PC-3 (cell line): ENCODE data around the gene BSDC1. TPM values are rescaled to one million over a fixed set of nuclear protein-coding genes. Genes with fewer than 3 reads are reported as not detected.
A peak's percentile ranks its signal among the peaks of the same experiment; 100 is the strongest.

Source experiments
- ATAC-seq: fragments of 200-7000 bp; cut with Tn5 transposase; 2 replicates; pipeline ENCODE4 v1.9.1; 2020; ENCODE audit warnings: mild to moderate bottlenecking, moderate library complexity
- BruUV-seq: library from RNA; stranded (reverse); fragments of 400-500 nt; replicated peaks from 2 replicates; lab custom pipeline; 2021; lab: Mats Ljungman, UMichigan
- CTCF ChIA-PET: fragments of 300-600 bp; sonication (Branson Sonifier 250); formaldehyde crosslinking; loops from one replicate; lab custom pipeline; 2022; ENCODE audit warnings: antibody characterized with exemption; lab: Charles Lee
- POLR2A ChIA-PET: fragments of 300-600 bp; sonication (Branson Sonifier 250); formaldehyde crosslinking; loops from one replicate; lab custom pipeline; 2022; ENCODE audit warnings: antibody characterized with exemption; ENCODE audit not compliant: unreplicated experiment; lab: Charles Lee
- DNase-seq: peaks from one replicate; pipeline ENCODE4 v3.0.0-alpha.2; 2015
- H2AFZ ChIP-seq: fragments of 300-600 bp; sonication (generic); 2 replicates; pipeline ENCODE4 v1.6.0; 2016; ENCODE audit warnings: antibody characterized with exemption, low read length
- H3F3A ChIP-seq: fragments of 300-600 bp; sonication (generic); one replicate; pipeline ENCODE4 v1.6.0; 2017; ENCODE audit warnings: antibody characterized with exemption, low read length, control low read depth, mild to moderate bottlenecking; ENCODE audit not compliant: unreplicated experiment
- H3K27ac ChIP-seq: fragments of 300-600 bp; sonication (generic); 2 replicates; pipeline ENCODE4 v1.5.1; 2016; ENCODE audit warnings: mild to moderate bottlenecking, low read length
- H3K27me3 ChIP-seq: fragments of 300-600 bp; sonication (generic); 2 replicates; pipeline ENCODE4 v1.6.1; 2016; ENCODE audit warnings: low read length, mixed read lengths
- H3K36me3 ChIP-seq: fragments of 300-600 bp; sonication (generic); 2 replicates; pipeline ENCODE4 v1.6.1; 2016; ENCODE audit warnings: low read depth, mixed run types, low read length, mixed read lengths
- H3K4me1 ChIP-seq: fragments of 300-600 bp; sonication (generic); 2 replicates; pipeline ENCODE4 v1.5.1; 2016; ENCODE audit warnings: low read length; ENCODE audit not compliant: insufficient read depth
- H3K4me2 ChIP-seq: fragments of 300-600 bp; sonication (generic); 2 replicates; pipeline ENCODE4 v1.6.0; 2016; ENCODE audit warnings: low read length
- H3K4me3 ChIP-seq: fragments of 300-600 bp; sonication (generic); 2 replicates; pipeline ENCODE4 v1.5.1; 2016; ENCODE audit warnings: mild to moderate bottlenecking, low read length, mixed read lengths
- H3K79me2 ChIP-seq: fragments of 300-600 bp; sonication (generic); 2 replicates; pipeline ENCODE4 v1.6.1; 2017; ENCODE audit warnings: low read length, mixed read lengths
- H3K9ac ChIP-seq: fragments of 300-600 bp; sonication (generic); 2 replicates; pipeline ENCODE4 v1.6.0; 2016; ENCODE audit warnings: mild to moderate bottlenecking, low read length
- H3K9me2 ChIP-seq: fragments of 300-600 bp; sonication (generic); replicated peaks from 2 replicates; pipeline ENCODE4 v1.6.1; 2016; ENCODE audit warnings: mixed run types, low read length, mixed read lengths
- H3K9me3 ChIP-seq: fragments of 300-600 bp; sonication (generic); 2 replicates; pipeline ENCODE4 v1.6.1; 2016; ENCODE audit warnings: low read length, mixed read lengths
- H4K20me1 ChIP-seq: fragments of 300-600 bp; sonication (generic); 2 replicates; pipeline ENCODE4 v1.6.1; 2016; ENCODE audit warnings: low read length, mixed read lengths
- EZH2 ChIP-seq: fragments of 300-600 bp; sonication (generic); IDR thresholded peaks from one replicate; pipeline ENCODE4 v1.6.1; 2017; ENCODE audit warnings: antibody characterized with exemption, mild to moderate bottlenecking, low read length; ENCODE audit not compliant: unreplicated experiment
- EZH2phosphoT487 ChIP-seq: fragments of 300-600 bp; sonication (generic); IDR thresholded peaks from 2 replicates; pipeline ENCODE4 v1.6.1; 2018; ENCODE audit warnings: mild to moderate bottlenecking, antibody characterized with exemption, low read length, borderline replicate concordance
- intact Hi-C: fragments of 100-400 bp; cut with micrococcal nuclease; formaldehyde crosslinking; loops from 2 replicates; pipeline ENCODE4 v1.9.0; 2023
- total RNA-seq: library from RNA; depleted of rRNA; stranded (reverse); fragments of >200 nt; gene quantifications from 2 replicates; pipeline ENCODE4 v1.2.3, GENCODE V29; 2014
- TF ChIP-seq, protein P1 (sequence below): fragments of 300-600 bp; sonication (generic); conservative IDR thresholded peaks from 2 replicates; pipeline ENCODE4 v1.5.1; 2017; ENCODE audit warnings: antibody characterized with exemption, low read depth, mild to moderate bottlenecking, low read length

The BSDC1 gene
- total RNA-seq, 1 experiment from 2014 or later, result 59.8 TPM

DNA sequence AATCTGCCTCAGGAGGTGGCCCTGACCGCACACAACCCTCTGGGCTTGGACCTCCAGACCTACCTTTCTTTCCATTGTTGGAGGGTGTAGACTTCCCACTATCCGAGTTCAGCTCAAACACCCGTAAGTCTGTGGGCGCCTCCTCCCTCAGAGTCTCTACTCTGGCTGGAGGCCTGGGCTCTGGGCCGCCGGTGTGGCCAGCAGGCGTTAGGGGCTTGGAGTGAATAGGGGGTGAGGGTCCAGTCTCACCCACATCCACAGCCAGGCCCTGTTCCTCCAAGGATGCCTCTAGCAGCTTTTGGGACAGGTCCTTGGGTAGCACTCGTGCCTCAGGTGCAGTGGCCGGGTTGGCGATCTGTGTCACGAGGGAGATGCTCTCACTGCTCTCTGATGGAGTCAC, 18.0 kb downstream of the BSDC1 start:
- intact Hi-C loops, result no loop called here
- Histone ChIP-seq H3K9me2 (no peaks in the 10 kb centered on the region), H3K36me3 (peaks cover 44% of the 10 kb centered on the region), H3K9me3 (no peaks in the 10 kb centered on the region), H3K9ac (no peak overlapping the region), H3K27me3 (no peaks in the 10 kb centered on the region), H4K20me1 (no peaks in the 10 kb centered on the region), H2AFZ (no peak overlapping the region), H3K4me1 (no peaks in the 10 kb centered on the region), H3K79me2 (no peaks in the 10 kb centered on the region), H3F3A (no peaks in the 10 kb centered on the region), H3K27ac (no peak overlapping the region), H3K4me2 (no peak overlapping the region), H3K4me3 (no peak overlapping the region)
- POLR2A ChIA-PET, result no interaction called here
- no peak for DNase-seq
- CTCF ChIA-PET, result no interaction called here
- ATAC-seq, result no peak
- TF ChIP-seq, protein P1, sequence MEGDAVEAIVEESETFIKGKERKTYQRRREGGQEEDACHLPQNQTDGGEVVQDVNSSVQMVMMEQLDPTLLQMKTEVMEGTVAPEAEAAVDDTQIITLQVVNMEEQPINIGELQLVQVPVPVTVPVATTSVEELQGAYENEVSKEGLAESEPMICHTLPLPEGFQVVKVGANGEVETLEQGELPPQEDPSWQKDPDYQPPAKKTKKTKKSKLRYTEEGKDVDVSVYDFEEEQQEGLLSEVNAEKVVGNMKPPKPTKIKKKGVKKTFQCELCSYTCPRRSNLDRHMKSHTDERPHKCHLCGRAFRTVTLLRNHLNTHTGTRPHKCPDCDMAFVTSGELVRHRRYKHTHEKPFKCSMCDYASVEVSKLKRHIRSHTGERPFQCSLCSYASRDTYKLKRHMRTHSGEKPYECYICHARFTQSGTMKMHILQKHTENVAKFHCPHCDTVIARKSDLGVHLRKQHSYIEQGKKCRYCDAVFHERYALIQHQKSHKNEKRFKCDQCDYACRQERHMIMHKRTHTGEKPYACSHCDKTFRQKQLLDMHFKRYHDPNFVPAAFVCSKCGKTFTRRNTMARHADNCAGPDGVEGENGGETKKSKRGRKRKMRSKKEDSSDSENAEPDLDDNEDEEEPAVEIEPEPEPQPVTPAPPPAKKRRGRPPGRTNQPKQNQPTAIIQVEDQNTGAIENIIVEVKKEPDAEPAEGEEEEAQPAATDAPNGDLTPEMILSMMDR, result no peak
- no peak for TF ChIP-seq EZH2
- no peak for TF ChIP-seq EZH2phosphoT487
- BruUV-seq, result no TSS peak

DNA sequence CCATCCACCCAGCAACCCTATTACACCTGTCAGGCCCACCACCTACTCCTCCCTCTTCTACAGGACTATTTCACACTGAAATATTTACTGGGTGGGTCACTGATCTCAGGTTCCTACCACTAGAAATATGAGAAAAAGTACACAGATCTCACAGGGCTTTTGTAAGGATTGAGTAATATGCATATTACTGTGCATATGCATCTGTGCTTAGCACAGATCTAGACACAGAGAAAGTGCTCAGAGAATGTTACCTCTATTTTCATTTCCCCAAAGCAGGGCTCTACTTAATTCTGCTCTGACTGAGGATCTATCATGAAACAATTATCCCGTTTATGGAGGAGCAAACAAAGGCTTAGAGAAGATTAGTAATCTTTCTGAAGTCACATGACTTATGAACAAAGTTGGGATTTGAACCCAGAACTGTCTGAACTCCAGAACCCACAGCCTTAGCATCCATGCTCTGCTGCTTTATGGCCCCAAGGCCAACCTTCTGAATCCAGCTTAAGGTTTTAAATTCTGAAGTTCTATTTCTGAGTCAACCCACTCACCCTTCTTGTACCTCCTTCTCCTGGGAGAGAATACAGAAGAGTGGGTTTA, 20.1 kb downstream of the BSDC1 start:
- BruUV-seq, result no TSS peak
- no peaks in the 10 kb centered on the region for H4K20me1 ChIP-seq
- no peak overlapping the region for H3K27ac ChIP-seq
- ATAC-seq, result no peak
- H3F3A ChIP-seq, result no peaks in the 10 kb centered on the region
- H3K9ac ChIP-seq, result no peak overlapping the region
- H3K79me2 ChIP-seq, result no peaks in the 10 kb centered on the region
- DNase-seq, result no peak
- H3K4me3 ChIP-seq, result no peak overlapping the region
- ChIA-PET POLR2A (no interaction called here), CTCF (no interaction called here)
- intact Hi-C loops, result loop anchor here (5.0 kb wide), 1 partner anchor 157 kb away; no protein-coding TSS in a partner anchor
- TF ChIP-seq EZH2 (no peak), EZH2phosphoT487 (no peak)
- TF ChIP-seq, protein P1, result no peak
- H3K4me1 ChIP-seq, result no peaks in the 10 kb centered on the region
- H3K36me3 ChIP-seq, result peaks cover 42% of the 10 kb centered on the region
- H3K4me2 ChIP-seq, result no peak overlapping the region
- H3K27me3 ChIP-seq, result no peaks in the 10 kb centered on the region
- H3K9me2 ChIP-seq, result no peaks in the 10 kb centered on the region
- no peak overlapping the region for H2AFZ ChIP-seq
- H3K9me3 ChIP-seq, result no peaks in the 10 kb centered on the region

DNA sequence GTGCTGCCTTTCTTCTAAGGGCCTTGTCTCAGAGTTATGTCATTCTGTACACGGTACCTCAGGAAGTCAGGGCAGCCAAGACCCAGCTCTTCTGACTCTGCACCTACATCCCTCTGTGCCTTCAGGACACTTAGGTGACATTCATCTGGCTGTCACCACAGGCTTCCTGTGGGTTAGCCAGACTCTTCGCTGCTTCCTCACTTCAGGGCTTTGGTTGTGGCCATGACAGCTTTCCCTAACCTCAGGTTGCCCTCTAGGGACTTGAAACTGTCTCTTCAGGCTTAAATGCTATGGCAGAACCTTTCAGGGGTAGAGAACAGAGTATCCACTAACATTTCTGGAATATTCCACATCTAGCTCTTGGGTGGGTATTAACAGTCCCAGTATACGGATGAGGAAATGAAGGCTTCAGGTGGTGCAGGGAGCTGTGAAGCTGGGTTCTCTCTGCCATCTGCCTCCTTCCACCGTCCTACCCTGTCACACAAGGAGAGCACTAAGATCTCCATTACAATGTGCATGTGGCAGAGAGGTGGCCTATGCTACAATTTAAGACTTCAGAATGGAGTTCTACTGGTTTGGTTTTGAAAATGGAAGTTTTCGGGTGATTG, 22.0 kb downstream of the BSDC1 start:
- H3K9me2 ChIP-seq, result no peaks in the 10 kb centered on the region
- peak; percentile 33 for DNase-seq
- H3K4me3 ChIP-seq, result no peak overlapping the region
- no peak overlapping the region for H2AFZ ChIP-seq
- H3K4me1 ChIP-seq, result no peaks in the 10 kb centered on the region
- intact Hi-C loops, result loop anchor here (5.0 kb wide), 1 partner anchor 155 kb away; no protein-coding TSS in a partner anchor
- peak; percentile 68 for ATAC-seq
- BruUV-seq, result no TSS peak
- TF ChIP-seq EZH2, result no peak
- TF ChIP-seq, protein P1, result peak; percentile 27
- H4K20me1 ChIP-seq, result no peaks in the 10 kb centered on the region
- POLR2A ChIA-PET, result no interaction called here
- CTCF ChIA-PET, result no interaction called here
- H3K9me3 ChIP-seq, result no peaks in the 10 kb centered on the region
- no peaks in the 10 kb centered on the region for H3K27me3 ChIP-seq
- H3K4me2 ChIP-seq, result no peak overlapping the region
- no peak overlapping the region for H3K27ac ChIP-seq
- no peaks in the 10 kb centered on the region for H3F3A ChIP-seq
- no peaks in the 10 kb centered on the region for H3K79me2 ChIP-seq
- peaks cover 39% of the 10 kb centered on the region for H3K36me3 ChIP-seq
- no peak overlapping the region for H3K9ac ChIP-seq
